ENCODE data around the gene PURA. TPM values are rescaled to one million over a fixed set of nuclear protein-coding genes. Genes with fewer than 3 reads are reported as not detected.

PURA gene
- total RNA-seq, 1 experiment from 2014 or later: 16.9 TPM

DNA sequence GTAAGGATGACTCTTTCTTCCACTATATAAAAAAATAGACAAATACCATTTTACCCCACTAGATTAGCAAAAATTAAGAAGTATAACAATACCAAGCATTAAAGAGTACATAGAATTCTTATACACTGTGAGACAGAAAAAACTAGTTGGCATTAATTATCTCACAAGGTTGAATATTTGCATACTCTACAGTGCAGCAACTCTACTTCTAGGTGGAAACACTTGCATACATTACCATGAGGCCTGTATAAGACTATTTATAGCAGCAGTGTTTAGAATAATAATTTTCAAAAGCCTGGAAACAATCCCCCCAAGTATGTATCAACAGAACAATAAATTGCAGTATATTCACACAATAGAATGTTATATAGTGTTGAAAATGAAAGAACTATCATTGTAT, 19.0 kb upstream of the PURA start:
- DNase-seq (ENCODE audit: low read depth, low spot score) (no peak), ATAC-seq (no peak)
- Histone ChIP-seq H3K4me1 (ENCODE audit: control insufficient read depth, insufficient read depth, low read length) (no peaks in the 10 kb centered on the region), H3K4me3 (ENCODE audit: low read depth in 2 of 2, low read length in 2 of 2) (no peak overlapping the region), H3K27ac (ENCODE audit: low read length) (no peak overlapping the region), H3K9me3 (ENCODE audit: control insufficient read depth, insufficient read depth, low read depth, low read length) (peaks cover 6% of the 10 kb centered on the region; the same call in 1 of the 2 replicates), H3K27me3 (ENCODE audit: control insufficient read depth, insufficient read depth, low read length) (peaks cover 4% of the 10 kb centered on the region; the same call in 1 of the 2 replicates), H3K36me3 (ENCODE audit: control insufficient read depth, insufficient read depth, low read length) (no peaks in the 10 kb centered on the region)
- in situ Hi-C loops (cut with HindIII; ENCODE audit: low pct_unique_long_range_greater_than_20kb, low sequenced_read_pairs): no loop called here
- no peak for TF ChIP-seq SIN3A (IDR thresholded peaks at IDR 0.05; ENCODE audit: borderline replicate concordance, insufficient read depth, low read depth, low read length)
- TF ChIP-seq, protein P1, sequence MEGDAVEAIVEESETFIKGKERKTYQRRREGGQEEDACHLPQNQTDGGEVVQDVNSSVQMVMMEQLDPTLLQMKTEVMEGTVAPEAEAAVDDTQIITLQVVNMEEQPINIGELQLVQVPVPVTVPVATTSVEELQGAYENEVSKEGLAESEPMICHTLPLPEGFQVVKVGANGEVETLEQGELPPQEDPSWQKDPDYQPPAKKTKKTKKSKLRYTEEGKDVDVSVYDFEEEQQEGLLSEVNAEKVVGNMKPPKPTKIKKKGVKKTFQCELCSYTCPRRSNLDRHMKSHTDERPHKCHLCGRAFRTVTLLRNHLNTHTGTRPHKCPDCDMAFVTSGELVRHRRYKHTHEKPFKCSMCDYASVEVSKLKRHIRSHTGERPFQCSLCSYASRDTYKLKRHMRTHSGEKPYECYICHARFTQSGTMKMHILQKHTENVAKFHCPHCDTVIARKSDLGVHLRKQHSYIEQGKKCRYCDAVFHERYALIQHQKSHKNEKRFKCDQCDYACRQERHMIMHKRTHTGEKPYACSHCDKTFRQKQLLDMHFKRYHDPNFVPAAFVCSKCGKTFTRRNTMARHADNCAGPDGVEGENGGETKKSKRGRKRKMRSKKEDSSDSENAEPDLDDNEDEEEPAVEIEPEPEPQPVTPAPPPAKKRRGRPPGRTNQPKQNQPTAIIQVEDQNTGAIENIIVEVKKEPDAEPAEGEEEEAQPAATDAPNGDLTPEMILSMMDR (IDR thresholded peaks at IDR 0.05): no peak
- TF ChIP-seq, protein P2, sequence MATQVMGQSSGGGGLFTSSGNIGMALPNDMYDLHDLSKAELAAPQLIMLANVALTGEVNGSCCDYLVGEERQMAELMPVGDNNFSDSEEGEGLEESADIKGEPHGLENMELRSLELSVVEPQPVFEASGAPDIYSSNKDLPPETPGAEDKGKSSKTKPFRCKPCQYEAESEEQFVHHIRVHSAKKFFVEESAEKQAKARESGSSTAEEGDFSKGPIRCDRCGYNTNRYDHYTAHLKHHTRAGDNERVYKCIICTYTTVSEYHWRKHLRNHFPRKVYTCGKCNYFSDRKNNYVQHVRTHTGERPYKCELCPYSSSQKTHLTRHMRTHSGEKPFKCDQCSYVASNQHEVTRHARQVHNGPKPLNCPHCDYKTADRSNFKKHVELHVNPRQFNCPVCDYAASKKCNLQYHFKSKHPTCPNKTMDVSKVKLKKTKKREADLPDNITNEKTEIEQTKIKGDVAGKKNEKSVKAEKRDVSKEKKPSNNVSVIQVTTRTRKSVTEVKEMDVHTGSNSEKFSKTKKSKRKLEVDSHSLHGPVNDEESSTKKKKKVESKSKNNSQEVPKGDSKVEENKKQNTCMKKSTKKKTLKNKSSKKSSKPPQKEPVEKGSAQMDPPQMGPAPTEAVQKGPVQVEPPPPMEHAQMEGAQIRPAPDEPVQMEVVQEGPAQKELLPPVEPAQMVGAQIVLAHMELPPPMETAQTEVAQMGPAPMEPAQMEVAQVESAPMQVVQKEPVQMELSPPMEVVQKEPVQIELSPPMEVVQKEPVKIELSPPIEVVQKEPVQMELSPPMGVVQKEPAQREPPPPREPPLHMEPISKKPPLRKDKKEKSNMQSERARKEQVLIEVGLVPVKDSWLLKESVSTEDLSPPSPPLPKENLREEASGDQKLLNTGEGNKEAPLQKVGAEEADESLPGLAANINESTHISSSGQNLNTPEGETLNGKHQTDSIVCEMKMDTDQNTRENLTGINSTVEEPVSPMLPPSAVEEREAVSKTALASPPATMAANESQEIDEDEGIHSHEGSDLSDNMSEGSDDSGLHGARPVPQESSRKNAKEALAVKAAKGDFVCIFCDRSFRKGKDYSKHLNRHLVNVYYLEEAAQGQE (IDR thresholded peaks at IDR 0.05; ENCODE audit: insufficient read depth in 1 of 2, low read depth in 2 of 2, low read length in 1 of 2): no peak
- TF ChIP-seq POLR2AphosphoS5 (IDR thresholded peaks at IDR 0.05; ENCODE audit: low read depth, low read length): no peak
- TF ChIP-seq TCF7L2 (IDR thresholded peaks at IDR 0.05; ENCODE audit: low read depth, low read length): no peak
- ChIA-PET POLR2A (no interaction called here), CTCF (no interaction called here)
- BruUV-seq (replicated peaks): no TSS peak
- intact Hi-C loops (cut with micrococcal nuclease; ENCODE audit: unreplicated experiment): no loop called here

DNA sequence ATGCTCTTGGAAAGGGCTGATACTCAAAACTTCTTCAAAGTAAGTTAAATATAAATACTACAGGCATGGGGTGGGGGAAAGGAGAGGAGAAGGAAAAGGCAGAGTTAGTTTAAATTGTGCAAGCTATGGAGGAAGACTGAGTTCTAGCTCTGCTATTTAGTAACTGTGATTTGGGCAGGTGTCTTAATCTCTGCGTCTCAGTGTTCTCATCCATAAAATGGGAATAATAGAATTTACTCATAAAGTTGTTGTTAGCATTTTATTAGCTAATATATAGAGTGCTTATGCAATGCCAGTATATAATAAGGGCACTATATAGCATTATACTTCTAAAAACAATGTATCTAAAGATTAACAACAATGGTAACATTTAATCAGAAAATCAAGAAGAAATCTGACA, 12.7 kb upstream of the PURA start:
- H3K36me3 ChIP-seq (ENCODE audit: control insufficient read depth, insufficient read depth, low read length): no peaks in the 10 kb centered on the region
- no peak overlapping the region for H3K27ac ChIP-seq (ENCODE audit: low read length)
- DNase-seq (ENCODE audit: low read depth, low spot score): no peak
- H3K27me3 ChIP-seq (ENCODE audit: control insufficient read depth, insufficient read depth, low read length): no peaks in the 10 kb centered on the region
- no peaks in the 10 kb centered on the region for H3K9me3 ChIP-seq (ENCODE audit: control insufficient read depth, insufficient read depth, low read depth, low read length)
- no TSS peak for BruUV-seq (replicated peaks)
- POLR2A ChIA-PET: no interaction called here
- intact Hi-C loops (cut with micrococcal nuclease; ENCODE audit: unreplicated experiment) (no loop called here), in situ Hi-C loops (cut with HindIII; ENCODE audit: low pct_unique_long_range_greater_than_20kb, low sequenced_read_pairs) (no loop called here)
- CTCF ChIA-PET: interaction anchor here (0.6 kb wide), 2 partner anchors 22 to 203 kb away, joined by 5 to 7 read pairs; no protein-coding TSS in a partner anchor
- H3K4me3 ChIP-seq (ENCODE audit: low read depth in 2 of 2, low read length in 2 of 2): no peak overlapping the region
- peaks cover 4% of the 10 kb centered on the region for H3K4me1 ChIP-seq (ENCODE audit: control insufficient read depth, insufficient read depth, low read length)
- no peak for ATAC-seq
- TF ChIP-seq POLR2AphosphoS5 (IDR thresholded peaks at IDR 0.05; ENCODE audit: low read depth, low read length): no peak
- no peak for TF ChIP-seq TCF7L2 (IDR thresholded peaks at IDR 0.05; ENCODE audit: low read depth, low read length)
- TF ChIP-seq, protein P1 (IDR thresholded peaks at IDR 0.05): no peak
- TF ChIP-seq, protein P2 (IDR thresholded peaks at IDR 0.05; ENCODE audit: insufficient read depth in 1 of 2, low read depth in 2 of 2, low read length in 1 of 2): no peak
- no peak for TF ChIP-seq SIN3A (IDR thresholded peaks at IDR 0.05; ENCODE audit: borderline replicate concordance, insufficient read depth, low read depth, low read length)

Data from Panc1 (cell line).